ENCODE data around the gene EHBP1.

EHBP1 gene

DNA sequence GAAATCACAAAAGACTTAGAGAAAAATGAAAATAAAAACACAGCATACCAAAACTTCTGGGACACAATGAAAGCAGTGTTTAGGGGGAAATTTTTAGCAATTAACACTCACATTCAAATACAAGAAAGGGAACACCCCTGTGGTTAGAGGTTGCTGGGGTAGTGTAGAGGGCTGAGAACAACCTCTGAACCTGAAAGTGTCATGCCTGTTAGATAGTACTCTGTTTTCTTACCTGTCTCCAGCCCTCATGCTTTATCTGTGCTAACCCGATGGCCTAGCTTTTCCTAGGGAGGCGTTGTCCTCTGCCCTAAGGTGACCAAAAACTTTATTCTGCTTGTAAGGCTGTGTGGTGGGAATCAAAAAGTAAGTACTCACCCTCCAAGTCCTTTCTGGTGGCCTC is 222.5 kb downstream of the EHBP1 start:
- no peaks in the 10 kb centered on the region for H3K4me1 ChIP-seq (ENCODE audit: control insufficient read depth, insufficient read depth, low read length, poor library complexity, severe bottlenecking)

DNA sequence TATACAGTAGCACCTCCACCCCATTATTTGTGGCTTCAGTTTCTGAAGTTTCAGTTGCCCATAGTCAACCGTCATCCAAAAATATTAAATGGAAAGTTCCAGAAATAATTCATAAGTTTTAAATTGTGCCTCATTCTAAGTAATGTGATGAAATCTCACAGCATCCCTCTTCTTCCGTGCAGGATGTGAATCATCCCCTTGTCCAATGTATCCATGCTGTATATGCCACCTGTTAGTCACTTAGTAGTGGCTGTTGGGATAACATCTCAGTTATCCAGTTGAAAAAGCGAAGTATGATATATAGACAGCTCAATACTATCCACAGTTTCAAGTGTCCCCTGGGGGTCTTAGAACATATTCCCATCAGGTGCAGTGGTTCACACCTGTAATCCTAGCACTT is 226.0 kb downstream of the EHBP1 start:
- DNase-seq, result no peak

More for the DNA sequence above, 222.5 kb downstream of the EHBP1 start:
- Histone ChIP-seq H3K27ac (ENCODE audit: insufficient read depth, low read length, poor library complexity, severe bottlenecking) (no peak overlapping the region), H3K9me3 (ENCODE audit: control insufficient read depth, low read length) (no peaks in the 10 kb centered on the region), H3K36me3 (ENCODE audit: control insufficient read depth, insufficient read depth, low read length) (no peaks in the 10 kb centered on the region), H3K4me3 (ENCODE audit: insufficient read depth, low read depth, low read length, poor library complexity, severe bottlenecking) (no peak overlapping the region), H3K27me3 (replicated peaks; ENCODE audit: control insufficient read depth, insufficient read depth, low read length, poor library complexity, severe bottlenecking) (no peaks in the 10 kb centered on the region)
- no peak for DNase-seq

DNA sequence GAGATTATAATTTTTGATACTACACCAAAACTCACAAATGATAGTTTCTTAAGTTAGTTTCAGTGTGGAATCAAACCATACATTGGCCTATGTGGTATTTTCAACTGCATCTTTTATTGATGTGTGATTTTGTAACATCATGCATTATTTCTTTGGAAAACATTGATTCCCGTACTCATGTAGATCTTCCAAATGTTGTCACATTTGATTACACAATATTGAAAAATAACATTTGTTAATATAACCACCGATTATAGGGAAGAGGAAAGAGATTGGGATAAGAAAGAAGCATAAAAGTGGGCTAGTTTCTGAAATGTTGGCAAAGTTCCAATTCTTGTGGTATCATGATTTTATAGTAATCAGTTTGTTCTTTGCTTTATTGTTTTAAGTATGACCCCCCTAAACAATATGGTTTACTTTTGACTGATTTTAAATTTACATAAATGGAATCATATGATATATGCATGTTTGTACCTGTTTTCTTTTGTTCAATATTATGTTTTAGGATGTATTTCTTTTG is 227.9 kb downstream of the EHBP1 start:
- DNase-seq, result no peak
- no peak overlapping the region for H3K27ac ChIP-seq (ENCODE audit: insufficient read depth, low read length, poor library complexity, severe bottlenecking)

More for the DNA sequence above, 226.0 kb downstream of the EHBP1 start:
- no peaks in the 10 kb centered on the region for H3K36me3 ChIP-seq (ENCODE audit: control insufficient read depth, insufficient read depth, low read length)
- no peaks in the 10 kb centered on the region for H3K4me1 ChIP-seq (ENCODE audit: control insufficient read depth, insufficient read depth, low read length, poor library complexity, severe bottlenecking)
- H3K27ac ChIP-seq (ENCODE audit: insufficient read depth, low read length, poor library complexity, severe bottlenecking), result no peak overlapping the region
- H3K9me3 ChIP-seq (ENCODE audit: control insufficient read depth, low read length), result no peaks in the 10 kb centered on the region
- no peak overlapping the region for H3K4me3 ChIP-seq (ENCODE audit: insufficient read depth, low read depth, low read length, poor library complexity, severe bottlenecking)
- H3K27me3 ChIP-seq (replicated peaks; ENCODE audit: control insufficient read depth, insufficient read depth, low read length, poor library complexity, severe bottlenecking), result no peaks in the 10 kb centered on the region

GRCh38 chr2:62934517-62934916 is 229.0 kb downstream of the EHBP1 start:
- no peak overlapping the region for H3K27ac ChIP-seq (ENCODE audit: insufficient read depth, low read length, poor library complexity, severe bottlenecking)
- H3K4me3 ChIP-seq (ENCODE audit: insufficient read depth, low read depth, low read length, poor library complexity, severe bottlenecking), result no peak overlapping the region
- H3K27me3 ChIP-seq (replicated peaks; ENCODE audit: control insufficient read depth, insufficient read depth, low read length, poor library complexity, severe bottlenecking), result no peaks in the 10 kb centered on the region
- DNase-seq, result no peak
- no peaks in the 10 kb centered on the region for H3K36me3 ChIP-seq (ENCODE audit: control insufficient read depth, insufficient read depth, low read length)
- H3K9me3 ChIP-seq (ENCODE audit: control insufficient read depth, low read length), result no peaks in the 10 kb centered on the region
- no peaks in the 10 kb centered on the region for H3K4me1 ChIP-seq (ENCODE audit: control insufficient read depth, insufficient read depth, low read length, poor library complexity, severe bottlenecking)

More for the DNA sequence above, 227.9 kb downstream of the EHBP1 start:
- H3K36me3 ChIP-seq (ENCODE audit: control insufficient read depth, insufficient read depth, low read length), result no peaks in the 10 kb centered on the region
- H3K4me3 ChIP-seq (ENCODE audit: insufficient read depth, low read depth, low read length, poor library complexity, severe bottlenecking), result no peak overlapping the region
- no peaks in the 10 kb centered on the region for H3K9me3 ChIP-seq (ENCODE audit: control insufficient read depth, low read length)
- no peaks in the 10 kb centered on the region for H3K4me1 ChIP-seq (ENCODE audit: control insufficient read depth, insufficient read depth, low read length, poor library complexity, severe bottlenecking)
- H3K27me3 ChIP-seq (replicated peaks; ENCODE audit: control insufficient read depth, insufficient read depth, low read length, poor library complexity, severe bottlenecking), result no peaks in the 10 kb centered on the region

DNA sequence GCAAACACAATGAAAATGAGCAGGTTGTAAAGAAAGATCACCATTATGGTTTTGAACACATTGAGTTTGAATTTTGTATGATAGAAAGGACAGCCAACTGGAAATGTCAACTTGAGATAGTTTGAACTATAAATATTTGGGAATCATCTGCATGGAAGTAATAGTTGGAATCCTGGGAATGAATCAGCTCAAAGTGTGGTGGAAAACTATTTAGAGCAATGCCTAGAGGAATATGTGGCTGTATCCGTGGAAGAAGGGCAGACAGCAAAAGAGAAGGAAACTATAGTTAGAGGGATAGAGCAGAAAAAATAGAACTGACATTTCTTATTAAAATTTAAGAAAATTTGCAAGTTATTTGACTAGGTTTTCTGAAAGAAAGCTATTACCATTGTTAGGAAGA is 232.6 kb downstream of the EHBP1 start:
- Histone ChIP-seq H3K27me3 (replicated peaks; ENCODE audit: control insufficient read depth, insufficient read depth, low read length, poor library complexity, severe bottlenecking) (no peaks in the 10 kb centered on the region), H3K27ac (ENCODE audit: insufficient read depth, low read length, poor library complexity, severe bottlenecking) (no peak overlapping the region), H3K36me3 (ENCODE audit: control insufficient read depth, insufficient read depth, low read length) (no peaks in the 10 kb centered on the region), H3K4me1 (ENCODE audit: control insufficient read depth, insufficient read depth, low read length, poor library complexity, severe bottlenecking) (no peaks in the 10 kb centered on the region), H3K4me3 (ENCODE audit: insufficient read depth, low read depth, low read length, poor library complexity, severe bottlenecking) (no peak overlapping the region), H3K9me3 (ENCODE audit: control insufficient read depth, low read length) (no peaks in the 10 kb centered on the region)
- no peak for DNase-seq

DNA sequence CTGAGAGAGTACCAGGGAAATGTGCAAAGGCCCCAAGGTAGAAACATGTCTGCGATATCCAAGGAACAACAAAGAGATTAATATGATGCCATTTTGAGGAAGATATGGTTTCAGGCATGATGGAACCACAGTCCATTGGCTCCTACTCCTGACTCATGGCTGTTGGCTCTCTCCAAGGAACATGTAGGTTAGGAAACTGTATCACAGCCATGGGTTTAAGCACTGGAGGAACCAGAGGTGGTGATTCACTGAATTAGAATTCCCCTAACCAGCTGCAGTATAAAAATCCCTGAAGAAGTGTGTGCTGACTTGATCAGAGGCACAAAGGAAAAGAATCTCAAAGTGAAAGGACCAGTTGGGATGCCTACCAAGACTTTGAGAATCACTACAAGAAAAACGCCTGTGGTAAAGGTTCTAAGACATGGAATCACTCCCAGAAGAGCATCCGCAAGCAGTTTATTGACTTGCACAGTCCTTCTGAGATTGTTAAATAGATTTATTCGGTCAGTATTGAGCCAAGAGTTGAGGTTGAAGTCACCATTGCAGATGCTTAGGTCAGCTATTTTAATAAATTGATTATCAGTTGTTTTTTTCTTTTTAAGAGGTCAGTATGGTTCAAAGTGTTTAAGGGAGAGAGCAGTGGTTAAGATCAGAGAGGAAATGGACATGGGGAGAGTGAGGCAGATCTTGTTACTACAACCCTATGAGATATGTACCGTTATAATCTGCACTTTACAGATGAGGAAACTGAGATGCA is 234.4 kb downstream of the EHBP1 start:
- Histone ChIP-seq H3K4me1 (ENCODE audit: control insufficient read depth, insufficient read depth, low read length, poor library complexity, severe bottlenecking) (no peaks in the 10 kb centered on the region), H3K4me3 (ENCODE audit: insufficient read depth, low read depth, low read length, poor library complexity, severe bottlenecking) (no peak overlapping the region), H3K27me3 (replicated peaks; ENCODE audit: control insufficient read depth, insufficient read depth, low read length, poor library complexity, severe bottlenecking) (no peaks in the 10 kb centered on the region), H3K27ac (ENCODE audit: insufficient read depth, low read length, poor library complexity, severe bottlenecking) (no peak overlapping the region), H3K9me3 (ENCODE audit: control insufficient read depth, low read length) (no peaks in the 10 kb centered on the region), H3K36me3 (ENCODE audit: control insufficient read depth, insufficient read depth, low read length) (no peaks in the 10 kb centered on the region)
- no peak for DNase-seq

- no peak overlapping the region for H3K4me3 ChIP-seq (ENCODE audit: insufficient read depth, low read depth, low read length, poor library complexity, severe bottlenecking)
- no peak overlapping the region for H3K27ac ChIP-seq (ENCODE audit: insufficient read depth, low read length, poor library complexity, severe bottlenecking)
Observed at GRCh38 chr2:62940697-62941096, 235.2 kb downstream of the EHBP1 start.

DNA sequence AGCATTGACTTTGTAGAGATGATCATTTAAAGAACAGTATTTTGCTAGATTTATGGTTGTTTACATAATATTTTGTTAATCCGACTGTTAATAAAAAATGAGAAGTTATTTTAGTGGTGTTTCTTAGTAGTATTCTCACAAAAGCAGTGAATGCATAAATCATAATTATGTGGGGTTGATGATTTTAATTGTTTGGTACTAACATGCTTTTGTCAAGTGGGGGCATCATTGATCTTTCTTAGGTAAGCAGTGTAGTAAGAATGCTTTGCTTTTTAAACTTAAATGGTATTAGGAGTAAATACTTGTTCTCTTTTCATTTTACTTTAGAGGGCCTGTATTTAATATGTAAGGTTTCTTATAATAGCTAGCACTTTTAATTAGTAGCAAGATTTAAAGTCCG is 235.9 kb downstream of the EHBP1 start:
- Histone ChIP-seq H3K4me1 (ENCODE audit: control insufficient read depth, insufficient read depth, low read length, poor library complexity, severe bottlenecking) (no peaks in the 10 kb centered on the region), H3K36me3 (ENCODE audit: control insufficient read depth, insufficient read depth, low read length) (no peaks in the 10 kb centered on the region), H3K9me3 (ENCODE audit: control insufficient read depth, low read length) (no peaks in the 10 kb centered on the region), H3K27ac (ENCODE audit: insufficient read depth, low read length, poor library complexity, severe bottlenecking) (no peak overlapping the region), H3K4me3 (ENCODE audit: insufficient read depth, low read depth, low read length, poor library complexity, severe bottlenecking) (no peak overlapping the region), H3K27me3 (replicated peaks; ENCODE audit: control insufficient read depth, insufficient read depth, low read length, poor library complexity, severe bottlenecking) (no peaks in the 10 kb centered on the region)
- no peak for DNase-seq

More at GRCh38 chr2:62940697-62941096, 235.2 kb downstream of the EHBP1 start:
- Histone ChIP-seq H3K27me3 (replicated peaks; ENCODE audit: control insufficient read depth, insufficient read depth, low read length, poor library complexity, severe bottlenecking) (no peaks in the 10 kb centered on the region), H3K36me3 (ENCODE audit: control insufficient read depth, insufficient read depth, low read length) (no peaks in the 10 kb centered on the region), H3K4me1 (ENCODE audit: control insufficient read depth, insufficient read depth, low read length, poor library complexity, severe bottlenecking) (no peaks in the 10 kb centered on the region), H3K9me3 (ENCODE audit: control insufficient read depth, low read length) (no peaks in the 10 kb centered on the region)
- no peak for DNase-seq

DNA sequence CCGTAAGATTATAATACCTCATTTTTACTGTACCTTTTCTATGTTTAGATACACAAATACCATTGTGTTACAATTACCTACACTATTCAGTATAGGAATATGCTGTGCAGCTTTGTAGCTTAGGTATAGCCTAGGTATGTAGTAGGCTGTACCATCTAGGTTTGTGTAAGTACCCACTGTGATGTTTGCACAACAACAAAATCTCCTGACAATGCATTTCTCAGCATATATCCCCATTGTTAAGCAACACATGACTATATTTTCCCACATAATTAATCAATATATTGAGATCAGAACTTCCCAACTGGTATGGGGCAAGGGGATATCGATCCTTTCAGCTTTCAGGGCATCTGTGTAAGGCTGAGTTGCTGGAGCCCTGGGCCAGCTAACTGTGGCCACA is 238.8 kb downstream of the EHBP1 start:
- H3K36me3 ChIP-seq (ENCODE audit: control insufficient read depth, insufficient read depth, low read length), result no peaks in the 10 kb centered on the region
- no peak overlapping the region for H3K27ac ChIP-seq (ENCODE audit: insufficient read depth, low read length, poor library complexity, severe bottlenecking)
- H3K4me3 ChIP-seq (ENCODE audit: insufficient read depth, low read depth, low read length, poor library complexity, severe bottlenecking), result no peak overlapping the region
- no peaks in the 10 kb centered on the region for H3K27me3 ChIP-seq (replicated peaks; ENCODE audit: control insufficient read depth, insufficient read depth, low read length, poor library complexity, severe bottlenecking)
- no peak for DNase-seq
- H3K9me3 ChIP-seq (ENCODE audit: control insufficient read depth, low read length), result no peaks in the 10 kb centered on the region
- no peaks in the 10 kb centered on the region for H3K4me1 ChIP-seq (ENCODE audit: control insufficient read depth, insufficient read depth, low read length, poor library complexity, severe bottlenecking)

GRCh38 chr2:62947403-62947802 is 241.9 kb downstream of the EHBP1 start:
- Histone ChIP-seq H3K27ac (ENCODE audit: insufficient read depth, low read length, poor library complexity, severe bottlenecking) (no peak overlapping the region), H3K27me3 (replicated peaks; ENCODE audit: control insufficient read depth, insufficient read depth, low read length, poor library complexity, severe bottlenecking) (no peaks in the 10 kb centered on the region), H3K36me3 (ENCODE audit: control insufficient read depth, insufficient read depth, low read length) (no peaks in the 10 kb centered on the region), H3K4me3 (ENCODE audit: insufficient read depth, low read depth, low read length, poor library complexity, severe bottlenecking) (no peak overlapping the region), H3K9me3 (ENCODE audit: control insufficient read depth, low read length) (no peaks in the 10 kb centered on the region), H3K4me1 (ENCODE audit: control insufficient read depth, insufficient read depth, low read length, poor library complexity, severe bottlenecking) (no peaks in the 10 kb centered on the region)
- DNase-seq, result no peak

Data from effector memory CD4-positive, alpha-beta T cell (primary cell).